Endodermal cell (in vitro differentiated cells): ENCODE data around the gene MON1A. TPM values are rescaled to one million over a fixed set of nuclear protein-coding genes. Genes with fewer than 3 reads are reported as not detected.

Source experiments
- DNase-seq: peaks from one replicate; pipeline ENCODE4 v3.0.0-alpha.2; 2017
- H3K27ac ChIP-seq: 2 replicates; pipeline ENCODE4 v1.5.1; 2013; ENCODE audit warnings: mild to moderate bottlenecking, low read depth, low read length, moderate library complexity
- H3K27me3 ChIP-seq: 2 replicates; pipeline ENCODE4 v1.6.1; 2013; ENCODE audit warnings: mild to moderate bottlenecking, low read length, moderate library complexity; ENCODE audit not compliant: insufficient read depth, control insufficient read depth, poor library complexity, severe bottlenecking
- H3K36me3 ChIP-seq: 2 replicates; pipeline ENCODE4 v1.7.0; 2013; ENCODE audit warnings: mild to moderate bottlenecking, low read length, moderate library complexity; ENCODE audit not compliant: control insufficient read depth, insufficient read depth
- H3K4me1 ChIP-seq: one replicate; pipeline ENCODE4 v1.7.0; 2013; ENCODE audit warnings: low read length; ENCODE audit not compliant: control insufficient read depth, insufficient read depth
- H3K4me3 ChIP-seq: 2 replicates; pipeline ENCODE4 v1.5.1; 2013; ENCODE audit warnings: mild to moderate bottlenecking, low read length, moderate library complexity
- H3K9ac ChIP-seq: 2 replicates; pipeline ENCODE4 v1.6.1; 2013; ENCODE audit warnings: mild to moderate bottlenecking, low read length, moderate library complexity; ENCODE audit not compliant: poor library complexity, severe bottlenecking; ENCODE audit errors: extremely low read depth
- H3K9me3 ChIP-seq: 2 replicates; pipeline ENCODE4 v1.6.1; 2013; ENCODE audit warnings: mild to moderate bottlenecking, low read length, moderate library complexity; ENCODE audit not compliant: control insufficient read depth
- H3K27ac Mint-ChIP-seq: 2 replicates; pipeline ENCODE4 v1.8.0; 2020; ENCODE audit warnings: mixed read lengths
- H3K27me3 Mint-ChIP-seq: 2 replicates; pipeline ENCODE4 v1.8.0; 2021; ENCODE audit warnings: mild to moderate bottlenecking, mixed read lengths; ENCODE audit not compliant: insufficient read depth
- H3K36me3 Mint-ChIP-seq: 2 replicates; pipeline ENCODE4 v1.8.0; 2020; ENCODE audit warnings: low read depth, mixed read lengths
- H3K4me1 Mint-ChIP-seq: 2 replicates; pipeline ENCODE4 v1.8.0; 2020; ENCODE audit warnings: mixed read lengths
- H3K4me3 Mint-ChIP-seq: 2 replicates; pipeline ENCODE4 v1.8.0; 2020; ENCODE audit warnings: mild to moderate bottlenecking, moderate library complexity, mixed read lengths
- H3K9me3 Mint-ChIP-seq: 2 replicates; pipeline ENCODE4 v1.8.0; 2020; ENCODE audit warnings: mild to moderate bottlenecking, mixed read lengths
- CTCF ChIP-seq: fragments of 200-600 bp; sonication (generic); conservative IDR thresholded peaks from 2 replicates; pipeline ENCODE4 v1.5.0; 2021; ENCODE audit warnings: antibody characterized with exemption, mild to moderate bottlenecking
- WGBS, 2 experiments: methylation state at CpG; one replicate each; pipeline versions ENCODE4 v1.1.5 to v1.1.7; 2013; ENCODE audit warnings: missing lambda C conversion rate in 2 of 2, mixed read lengths in 1 of 2; ENCODE audit not compliant: insufficient coverage in 1 of 2, insufficient read length in 1 of 2; 5-methylcytosine and 5-hydroxymethylcytosine counted together
- total RNA-seq, 2 donors: library from RNA; stranded (reverse); fragmentation: NEBNext Ultra II Directional in 1 of 2; extraction: Animal tissue kit (Norgen Biotek cat#: 25700) in 1 of 2; gene quantifications; 2 replicates in 1 of 2; 3 replicates in 1 of 2; pipeline ENCODE4 v1.2.1, GENCODE V29; 2021

Gene MON1A
- total RNA-seq, 2 donors from 2014 or later = 4.1 to 6.2 TPM

GRCh38 chr3:49871531-49872153 is 58.0 kb downstream of the MON1A start:
- Histone ChIP-seq H3K9ac (no peak overlapping the region), H3K27me3 (peaks cover 40% of the 10 kb centered on the region), H3K9me3 (no peaks in the 10 kb centered on the region), H3K4me3 (no peak overlapping the region), H3K36me3 (no peaks in the 10 kb centered on the region), H3K4me1 (no peaks in the 10 kb centered on the region), H3K27ac (no peak overlapping the region)
- Mint-ChIP-seq H3K4me3 (no peak overlapping the region), H3K36me3 (no peaks in the 10 kb centered on the region), H3K4me1 (no peaks in the 10 kb centered on the region), H3K27me3 (peaks cover 46% of the 10 kb centered on the region), H3K27ac (no peak overlapping the region), H3K9me3 (no peaks in the 10 kb centered on the region)
- TF ChIP-seq CTCF = no peak
- DNase-seq = no peak
- WGBS, 2 experiments = 86 to 94% methylated on average over 10 of the region's 10 CpGs

GRCh38 chr3:49869525-49870126 is 60.0 kb downstream of the MON1A start, which contains the start of gene CAMKV:
TSS of gene CAMKV (minus strand) at chr3:49869906. CDS start at chr3:49862388, 7,518 bp downstream.
- no peaks in the 10 kb centered on the region for H3K4me1 ChIP-seq
- TF ChIP-seq CTCF = no peak
- H3K36me3 Mint-ChIP-seq = no peaks in the 10 kb centered on the region
- no peaks in the 10 kb centered on the region for H3K36me3 ChIP-seq
- H3K27me3 Mint-ChIP-seq = peaks cover 40% of the 10 kb centered on the region
- no peaks in the 10 kb centered on the region for H3K9me3 Mint-ChIP-seq
- DNase-seq = peak; percentile 86
- no peaks in the 10 kb centered on the region for H3K9me3 ChIP-seq
- no peak within 1 kb of the TSS for H3K27ac Mint-ChIP-seq
- no peak within 1 kb of the TSS for H3K27ac ChIP-seq
- no peak within 1 kb of the TSS for H3K9ac ChIP-seq
- peak within 1 kb of the TSS; percentile 47 for H3K4me3 Mint-ChIP-seq
- H3K4me1 Mint-ChIP-seq = no peaks in the 10 kb centered on the region
- peak within 1 kb of the TSS; percentile 64 for H3K4me3 ChIP-seq
- WGBS, 2 experiments = 0 to 1% methylated on average over 4 to 59 of the region's 59 CpGs
- H3K27me3 ChIP-seq = peaks cover 40% of the 10 kb centered on the region

- H3K27me3 ChIP-seq = peaks cover 40% of the 10 kb centered on the region
- Mint-ChIP-seq H3K27me3 (peaks cover 38% of the 10 kb centered on the region), H3K27ac (no peak overlapping the region), H3K4me3 (peak overlapping the region; percentile 47), H3K36me3 (no peaks in the 10 kb centered on the region), H3K4me1 (no peaks in the 10 kb centered on the region), H3K9me3 (no peaks in the 10 kb centered on the region)
- no peak for TF ChIP-seq CTCF
- H3K4me1 ChIP-seq = no peaks in the 10 kb centered on the region
- H3K4me3 ChIP-seq = peak overlapping the region; percentile 64
- DNase-seq = peak; percentile 78
- no peak overlapping the region for H3K9ac ChIP-seq
- WGBS, 2 experiments = 0 to 4% methylated on average over 10 to 23 of the region's 23 CpGs
- H3K9me3 ChIP-seq = no peaks in the 10 kb centered on the region
- H3K36me3 ChIP-seq = no peaks in the 10 kb centered on the region
- H3K27ac ChIP-seq = no peak overlapping the region
Measured at GRCh38 chr3:49868862-49869466, 60.6 kb downstream of the MON1A start.
